Hepatocyte (in vitro differentiated cells): Measurements from ENCODE around the gene HSPB7.

Experiments
- CTCF ChIP-seq: fragments of 200-600 bp; sonication (generic); IDR thresholded peaks from 2 replicates; pipeline ENCODE4 v1.5.1; 2016; ENCODE audit warnings: antibody characterized with exemption, mild to moderate bottlenecking; ENCODE audit not compliant: poor library complexity
- EZH2phosphoT487 ChIP-seq: fragments of 200-600 bp; sonication (generic); IDR thresholded peaks from one replicate; pipeline ENCODE4 v1.6.1; 2018; ENCODE audit warnings: antibody characterized with exemption, mild to moderate bottlenecking, low read depth, moderate library complexity; ENCODE audit not compliant: unreplicated experiment, severe bottlenecking

- TF ChIP-seq EZH2phosphoT487, result no peak
- TF ChIP-seq CTCF, result no peak
These were observed 8.2 kb downstream of the HSPB7 start for GRCh38 chr1:16009678-16010077.
